ENCODE measurements around the gene SLC43A3. TPM values are rescaled to one million over a fixed set of nuclear protein-coding genes. Genes with fewer than 3 reads are reported as not detected.
A peak's percentile ranks its signal among the peaks of the same experiment; 100 is the strongest.

The SLC43A3 gene
- total and polyA plus RNA-seq, 12 donors, result 12.1 to 36.2 (median 19.8) TPM

DNA sequence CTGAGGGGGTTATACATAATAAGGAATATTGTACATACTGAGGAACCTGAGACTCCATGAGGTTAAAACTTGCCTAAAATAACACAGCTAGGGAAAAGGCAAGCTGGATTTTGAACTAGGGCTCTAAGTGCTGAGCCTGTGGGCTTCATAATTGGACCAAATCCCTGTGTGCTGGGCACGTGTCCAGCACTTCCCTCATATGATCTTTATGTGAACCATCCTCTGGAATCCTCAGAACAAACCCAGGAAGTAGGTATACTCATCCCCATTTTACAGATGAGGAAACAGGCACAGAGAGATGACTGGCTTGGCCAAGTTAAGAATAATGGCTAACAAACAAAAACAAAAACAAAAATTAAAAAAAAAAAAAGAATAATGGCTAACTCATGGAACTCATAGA is 48.3 kb upstream of the SLC43A3 start:
- 30% methylated on average over 1 of the region's 1 CpG for WGBS, 2 donors
- no peaks in the 10 kb centered on the region for H3K9me3 ChIP-seq
- intact Hi-C loops (cut with DNase I), result loop anchor here in 3 of 10 donors (5.0 to 10.0 kb wide), 2 partner anchors 128 to 130 kb away; no protein-coding TSS in a partner anchor

DNA sequence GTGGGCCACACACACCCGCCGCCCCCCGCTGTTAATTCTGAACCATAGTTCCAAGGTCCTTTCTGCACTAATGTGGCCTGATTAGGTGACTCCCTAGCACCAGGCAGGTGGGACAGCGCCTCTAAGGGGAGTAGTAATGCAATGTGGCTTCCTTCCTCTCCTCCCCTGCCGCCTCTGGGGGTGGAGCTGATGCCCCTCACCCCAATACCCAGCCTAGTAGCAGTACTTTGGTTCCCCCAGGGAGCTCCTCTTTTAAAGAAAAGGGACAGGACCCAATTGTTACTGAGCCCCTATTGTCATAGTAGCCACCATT is 47.8 kb upstream of the SLC43A3 start:
- TF ChIP-seq, protein P1, sequence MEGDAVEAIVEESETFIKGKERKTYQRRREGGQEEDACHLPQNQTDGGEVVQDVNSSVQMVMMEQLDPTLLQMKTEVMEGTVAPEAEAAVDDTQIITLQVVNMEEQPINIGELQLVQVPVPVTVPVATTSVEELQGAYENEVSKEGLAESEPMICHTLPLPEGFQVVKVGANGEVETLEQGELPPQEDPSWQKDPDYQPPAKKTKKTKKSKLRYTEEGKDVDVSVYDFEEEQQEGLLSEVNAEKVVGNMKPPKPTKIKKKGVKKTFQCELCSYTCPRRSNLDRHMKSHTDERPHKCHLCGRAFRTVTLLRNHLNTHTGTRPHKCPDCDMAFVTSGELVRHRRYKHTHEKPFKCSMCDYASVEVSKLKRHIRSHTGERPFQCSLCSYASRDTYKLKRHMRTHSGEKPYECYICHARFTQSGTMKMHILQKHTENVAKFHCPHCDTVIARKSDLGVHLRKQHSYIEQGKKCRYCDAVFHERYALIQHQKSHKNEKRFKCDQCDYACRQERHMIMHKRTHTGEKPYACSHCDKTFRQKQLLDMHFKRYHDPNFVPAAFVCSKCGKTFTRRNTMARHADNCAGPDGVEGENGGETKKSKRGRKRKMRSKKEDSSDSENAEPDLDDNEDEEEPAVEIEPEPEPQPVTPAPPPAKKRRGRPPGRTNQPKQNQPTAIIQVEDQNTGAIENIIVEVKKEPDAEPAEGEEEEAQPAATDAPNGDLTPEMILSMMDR (IDR thresholded peaks at IDR 0.05), result no peak
- Histone ChIP-seq H3K27me3 (peaks cover 0 to 23% (median 0%) of the 10 kb centered on the region in 7 donors), H3K4me1 (peaks cover 3 to 35% (median 25%) of the 10 kb centered on the region in 9 donors), H3K9me3 (no peaks in the 10 kb centered on the region), H3K36me3 (no peaks in the 10 kb centered on the region), H3K27ac (no peak overlapping the region), H3K4me3 (no peak overlapping the region)
- 65 to 68% methylated on average over 5 of the region's 5 CpGs for WGBS, 2 donors
- intact Hi-C loops (cut with DNase I), result loop anchor here in 3 of 10 donors (5.0 to 10.0 kb wide), 2 partner anchors 127 to 130 kb away; no protein-coding TSS in a partner anchor
- ATAC-seq (no peak), DNase-seq (no peak)

More for the DNA sequence above, 48.3 kb upstream of the SLC43A3 start:
- Histone ChIP-seq H3K4me1 (peaks cover 3 to 35% (median 25%) of the 10 kb centered on the region in 9 donors), H3K4me3 (no peak overlapping the region), H3K36me3 (no peaks in the 10 kb centered on the region), H3K27ac (no peak overlapping the region), H3K27me3 (peaks cover 0 to 23% (median 0%) of the 10 kb centered on the region in 7 donors)
- DNase-seq, result no peak
- TF ChIP-seq, protein P1 (IDR thresholded peaks at IDR 0.05), result no peak
- no peak for ATAC-seq

DNA sequence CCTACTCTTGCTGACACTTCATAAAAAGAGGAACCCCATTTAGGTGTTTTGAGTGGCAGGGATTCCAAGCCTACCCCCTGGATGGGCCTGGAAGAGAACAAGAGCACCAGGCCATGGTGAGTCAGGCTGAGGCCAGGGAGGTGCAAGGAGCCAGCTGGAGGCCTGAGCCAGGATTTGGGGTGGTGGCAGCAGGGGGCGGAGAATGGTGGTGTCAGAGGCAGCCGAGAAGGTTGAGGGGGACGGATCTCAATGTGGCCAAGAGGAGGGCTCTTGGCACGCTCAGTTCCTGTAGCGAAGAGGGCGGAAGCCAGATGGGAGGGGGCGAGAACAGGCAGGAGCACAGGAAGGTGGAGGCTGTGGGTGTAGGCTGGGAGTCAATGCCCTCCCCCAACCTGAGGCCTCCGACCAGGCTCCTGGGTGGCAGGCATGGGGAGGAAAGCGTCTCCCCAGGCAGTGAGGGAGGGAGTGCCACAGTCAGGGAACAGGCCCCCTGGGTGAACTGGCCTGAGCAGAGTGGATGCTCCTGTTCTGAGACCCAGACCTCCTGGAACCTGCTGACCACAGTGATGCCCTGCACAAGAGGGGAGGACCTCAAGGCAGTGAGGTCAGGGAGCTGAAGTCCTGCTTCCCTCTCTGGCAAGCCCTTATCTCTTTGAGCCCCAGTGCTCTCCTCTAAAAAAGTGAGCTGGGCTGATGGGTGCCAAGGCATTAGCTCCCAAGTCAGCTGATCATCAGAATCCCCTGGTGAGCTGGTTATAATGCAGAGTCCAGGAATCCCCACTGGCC is 47.3 kb upstream of the SLC43A3 start:
- 42 to 49% methylated on average over 9 of the region's 9 CpGs for WGBS, 2 donors
- intact Hi-C loops (cut with DNase I), result loop anchor here in 1 of 10 donors (10.0 kb wide), 1 partner anchor 129 kb away; no protein-coding TSS in a partner anchor
- ATAC-seq (peak in 4 of 8 donors; percentile 8 to 36 (median 18)), DNase-seq (no peak)
- Histone ChIP-seq H3K4me3 (no peak overlapping the region), H3K36me3 (no peaks in the 10 kb centered on the region), H3K27ac (no peak overlapping the region), H3K4me1 (peaks cover 3 to 35% (median 25%) of the 10 kb centered on the region in 9 donors), H3K9me3 (no peaks in the 10 kb centered on the region), H3K27me3 (peaks cover 0 to 23% (median 0%) of the 10 kb centered on the region in 7 donors)
- TF ChIP-seq, protein P1 (IDR thresholded peaks at IDR 0.05), result no peak

DNA sequence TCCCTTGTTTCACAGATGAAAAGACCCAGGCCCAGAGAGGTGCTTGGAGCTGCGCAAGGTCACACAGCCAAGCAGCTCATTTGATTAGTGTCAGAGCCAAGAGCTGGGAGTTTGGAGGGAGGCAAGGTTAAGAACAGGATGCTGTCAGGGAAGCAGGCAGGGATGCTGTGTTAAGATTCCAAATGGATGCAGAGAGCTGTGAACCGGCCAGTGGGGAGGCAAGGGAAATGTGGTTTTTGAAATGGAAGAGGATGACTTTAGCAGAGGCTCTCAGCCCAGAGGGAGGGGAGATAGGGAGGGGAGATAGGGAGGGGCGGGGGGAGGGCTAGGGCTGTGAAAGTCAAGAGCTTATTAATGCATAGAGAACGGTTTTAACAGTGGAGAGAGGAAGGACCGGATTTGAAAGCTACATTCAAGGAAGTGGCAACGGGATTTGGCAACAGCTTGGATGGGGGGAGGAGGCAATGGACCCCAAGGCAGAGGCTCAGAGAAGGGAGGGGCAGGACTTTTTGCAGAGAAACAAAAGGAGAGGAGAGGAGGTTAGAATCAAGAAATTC is 46.4 kb upstream of the SLC43A3 start:
- 38 to 52% methylated on average over 6 of the region's 6 CpGs for WGBS, 2 donors
- no peaks in the 10 kb centered on the region for H3K36me3 ChIP-seq
- no peak for ATAC-seq
- H3K4me1 ChIP-seq, result peaks cover 3 to 35% (median 25%) of the 10 kb centered on the region in 9 donors
- TF ChIP-seq, protein P1 (IDR thresholded peaks at IDR 0.05), result no peak
- intact Hi-C loops (cut with DNase I), result loop anchor here in 1 of 10 donors (10.0 kb wide), 1 partner anchor 129 kb away; no protein-coding TSS in a partner anchor
- no peak overlapping the region for H3K4me3 ChIP-seq
- H3K27ac ChIP-seq, result no peak overlapping the region
- peaks cover 0 to 23% (median 0%) of the 10 kb centered on the region in 7 donors for H3K27me3 ChIP-seq
- H3K9me3 ChIP-seq, result no peaks in the 10 kb centered on the region
- no peak for DNase-seq
